DOHH2 (cell line): ENCODE data around the gene B3GNT8.

ENCODE experiments used
- H3F3A ChIP-seq: fragments of 200-600 bp; sonication (generic), shearing (Covaris generic); 2 replicates; pipeline ENCODE4 v1.6.0; 2016; ENCODE audit warnings: antibody characterized with exemption, mild to moderate bottlenecking; ENCODE audit not compliant: control insufficient read depth, insufficient read depth
- H3K27ac ChIP-seq: fragments of 200-600 bp; sonication (generic); 2 replicates; pipeline ENCODE4 v1.5.1; 2014; ENCODE audit warnings: low read depth, mild to moderate bottlenecking, low read length, moderate library complexity
- H3K27me3 ChIP-seq: fragments of 200-600 bp; sonication (generic); 2 replicates; pipeline ENCODE4 v1.6.1; 2014; ENCODE audit warnings: mild to moderate bottlenecking, low read length, mixed read lengths; ENCODE audit not compliant: control insufficient read depth
- H3K36me3 ChIP-seq: fragments of 200-600 bp; sonication (generic); 2 replicates; pipeline ENCODE4 v1.6.1; 2014; ENCODE audit warnings: mild to moderate bottlenecking, low read length, moderate library complexity, mixed read lengths; ENCODE audit not compliant: control insufficient read depth
- H3K4me1 ChIP-seq: fragments of 200-600 bp; sonication (generic); 2 replicates; pipeline ENCODE4 v1.6.1; 2014; ENCODE audit warnings: mild to moderate bottlenecking, low read length, mixed read lengths; ENCODE audit not compliant: control insufficient read depth
- H3K4me2 ChIP-seq: fragments of 200-600 bp; sonication (generic); 2 replicates; pipeline ENCODE4 v1.6.0; 2014; ENCODE audit warnings: mild to moderate bottlenecking, low read length, moderate library complexity
- H3K4me3 ChIP-seq: fragments of 200-600 bp; sonication (generic); 2 replicates; pipeline ENCODE4 v1.5.1; 2014; ENCODE audit warnings: mild to moderate bottlenecking, low read length, mixed read lengths
- H3K79me2 ChIP-seq: fragments of 200-600 bp; sonication (generic); 2 replicates; pipeline ENCODE4 v1.6.1; 2014; ENCODE audit warnings: mild to moderate bottlenecking, low read length, mixed read lengths; ENCODE audit not compliant: control insufficient read depth
- H3K9me2 ChIP-seq: fragments of 200-600 bp; sonication (generic); replicated peaks from 2 replicates; pipeline ENCODE4 v1.6.1; 2014; ENCODE audit warnings: mild to moderate bottlenecking, low read length, mixed read lengths; ENCODE audit not compliant: control insufficient read depth
- H3K9me3 ChIP-seq: fragments of 200-600 bp; sonication (generic); 2 replicates; pipeline ENCODE4 v1.6.1; 2014; ENCODE audit warnings: antibody characterized with exemption, low read length, mixed read lengths; ENCODE audit not compliant: control insufficient read depth, insufficient read depth
- H4K20me1 ChIP-seq: fragments of 200-600 bp; sonication (generic); 2 replicates; pipeline ENCODE4 v1.6.0; 2014; ENCODE audit warnings: low read depth, mild to moderate bottlenecking, antibody characterized with exemption, low read length, moderate library complexity; ENCODE audit not compliant: control insufficient read depth, insufficient read depth
- EZH2phosphoT487 ChIP-seq: fragments of 200-600 bp; sonication (generic); IDR thresholded peaks from 2 replicates; pipeline ENCODE4 v1.6.1; 2017; ENCODE audit warnings: borderline replicate concordance, mild to moderate bottlenecking, antibody characterized with exemption, low read length, moderate library complexity, mixed read lengths
- TF ChIP-seq, protein P1 (sequence below): fragments of 200-600 bp; sonication (generic); IDR thresholded peaks from one replicate; pipeline ENCODE4 v1.5.1; 2014; ENCODE audit warnings: antibody characterized with exemption, mild to moderate bottlenecking, low read depth, low read length; ENCODE audit not compliant: poor library complexity, severe bottlenecking

Gene B3GNT8

DNA sequence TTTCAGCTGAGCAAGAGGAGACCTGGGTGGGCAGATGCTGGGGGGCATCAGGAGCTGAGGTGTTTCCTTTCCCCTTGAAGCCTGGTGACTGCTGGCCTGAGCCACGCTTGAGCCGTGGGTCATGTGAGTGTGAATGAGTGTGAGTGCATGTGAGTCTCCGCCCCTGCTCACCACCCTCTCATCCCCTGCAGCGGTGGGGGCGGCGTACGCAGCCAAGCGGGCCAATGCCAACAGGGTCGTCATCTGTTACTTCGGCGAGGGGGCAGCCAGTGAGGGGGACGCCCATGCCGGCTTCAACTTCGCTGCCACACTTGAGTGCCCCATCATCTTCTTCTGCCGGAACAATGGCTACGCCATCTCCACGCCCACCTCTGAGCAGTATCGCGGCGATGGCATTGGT is 5.2 kb downstream of the B3GNT8 start:
- Histone ChIP-seq H3K4me2 (no peak overlapping the region), H3K36me3 (peaks cover 13% of the 10 kb centered on the region; the same call in 1 of the 2 replicates), H3K4me3 (no peak overlapping the region), H3K4me1 (peaks cover under 1% of the 10 kb centered on the region; the same call in 1 of the 2 replicates), H3K9me2 (no peaks in the 10 kb centered on the region), H3K27me3 (no peaks in the 10 kb centered on the region), H3K9me3 (no peaks in the 10 kb centered on the region), H4K20me1 (no peaks in the 10 kb centered on the region), H3K27ac (no peak overlapping the region), H3K79me2 (no peaks in the 10 kb centered on the region), H3F3A (no peaks in the 10 kb centered on the region)
- TF ChIP-seq, protein P1, sequence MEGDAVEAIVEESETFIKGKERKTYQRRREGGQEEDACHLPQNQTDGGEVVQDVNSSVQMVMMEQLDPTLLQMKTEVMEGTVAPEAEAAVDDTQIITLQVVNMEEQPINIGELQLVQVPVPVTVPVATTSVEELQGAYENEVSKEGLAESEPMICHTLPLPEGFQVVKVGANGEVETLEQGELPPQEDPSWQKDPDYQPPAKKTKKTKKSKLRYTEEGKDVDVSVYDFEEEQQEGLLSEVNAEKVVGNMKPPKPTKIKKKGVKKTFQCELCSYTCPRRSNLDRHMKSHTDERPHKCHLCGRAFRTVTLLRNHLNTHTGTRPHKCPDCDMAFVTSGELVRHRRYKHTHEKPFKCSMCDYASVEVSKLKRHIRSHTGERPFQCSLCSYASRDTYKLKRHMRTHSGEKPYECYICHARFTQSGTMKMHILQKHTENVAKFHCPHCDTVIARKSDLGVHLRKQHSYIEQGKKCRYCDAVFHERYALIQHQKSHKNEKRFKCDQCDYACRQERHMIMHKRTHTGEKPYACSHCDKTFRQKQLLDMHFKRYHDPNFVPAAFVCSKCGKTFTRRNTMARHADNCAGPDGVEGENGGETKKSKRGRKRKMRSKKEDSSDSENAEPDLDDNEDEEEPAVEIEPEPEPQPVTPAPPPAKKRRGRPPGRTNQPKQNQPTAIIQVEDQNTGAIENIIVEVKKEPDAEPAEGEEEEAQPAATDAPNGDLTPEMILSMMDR: no peak
- TF ChIP-seq EZH2phosphoT487: no peak

DNA sequence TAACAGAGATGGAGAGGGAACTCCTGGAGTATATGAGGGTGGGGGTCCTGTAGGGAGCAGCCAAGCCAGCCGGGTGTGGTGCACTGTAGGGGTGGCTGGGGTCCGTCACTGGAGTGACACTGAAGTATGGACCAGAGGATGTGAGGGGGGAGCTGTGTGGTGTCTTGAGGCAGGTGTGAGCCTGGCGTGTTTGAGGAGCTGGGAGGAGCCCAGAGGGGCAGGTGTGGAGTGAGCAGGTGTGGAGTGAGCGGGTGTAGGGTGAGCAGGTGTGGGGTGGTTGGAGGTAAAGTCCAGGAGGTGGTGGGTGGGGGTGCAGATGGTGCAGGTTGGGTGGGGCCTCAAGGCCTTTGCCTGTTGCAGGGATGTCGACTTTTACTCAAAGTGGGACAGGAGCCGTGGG is 5.9 kb downstream of the B3GNT8 start:
- Histone ChIP-seq H3K4me3 (no peak overlapping the region), H3K4me1 (no peaks in the 10 kb centered on the region), H3K79me2 (no peaks in the 10 kb centered on the region), H3F3A (no peaks in the 10 kb centered on the region), H4K20me1 (no peaks in the 10 kb centered on the region), H3K9me3 (no peaks in the 10 kb centered on the region), H3K27me3 (no peaks in the 10 kb centered on the region), H3K9me2 (no peaks in the 10 kb centered on the region), H3K36me3 (peaks cover 13% of the 10 kb centered on the region; the same call in 1 of the 2 replicates), H3K27ac (no peak overlapping the region), H3K4me2 (no peak overlapping the region)
- TF ChIP-seq, protein P1: no peak
- no peak for TF ChIP-seq EZH2phosphoT487

DNA sequence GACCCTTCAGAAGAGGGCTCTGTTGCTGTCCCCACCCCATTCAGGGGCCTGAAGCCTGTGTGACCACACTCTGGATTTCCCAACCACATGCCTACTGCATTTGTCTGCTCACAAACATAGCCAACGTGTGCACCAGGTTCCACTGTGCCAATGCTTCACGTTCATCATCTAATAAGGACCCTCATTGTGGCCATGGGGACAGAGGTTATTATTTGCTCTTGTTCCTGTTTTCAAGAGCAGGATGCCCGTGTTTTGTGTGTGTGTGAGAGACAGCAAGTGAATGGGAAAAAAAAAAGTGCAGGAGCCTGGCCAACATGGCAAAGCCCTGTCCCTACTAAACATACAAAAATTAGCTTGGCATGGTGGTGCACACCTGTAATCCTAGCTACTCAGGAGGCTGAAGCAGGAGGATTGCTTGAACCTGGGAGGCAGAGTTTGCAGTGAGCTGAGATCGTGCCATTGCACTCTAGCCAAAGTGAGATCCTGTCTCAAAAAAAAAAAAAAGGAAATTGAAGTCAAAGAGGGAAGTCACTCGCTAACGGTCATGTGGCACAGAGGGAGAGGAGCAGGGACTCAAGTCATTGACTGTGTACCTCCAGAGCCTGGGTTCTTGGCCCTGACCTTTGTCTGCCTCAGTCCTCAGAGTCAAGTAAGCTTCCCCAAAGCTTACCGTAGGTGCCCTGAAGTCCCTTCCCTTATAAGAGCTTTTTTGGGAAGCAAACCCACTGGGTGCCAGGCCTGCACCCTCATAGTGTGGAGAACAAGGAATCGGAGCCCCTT is 6.9 kb downstream of the B3GNT8 start:
- no peak overlapping the region for H3K4me2 ChIP-seq
- no peak overlapping the region for H3K27ac ChIP-seq
- no peaks in the 10 kb centered on the region for H3K9me3 ChIP-seq
- no peaks in the 10 kb centered on the region for H3K4me1 ChIP-seq
- H4K20me1 ChIP-seq: no peaks in the 10 kb centered on the region
- H3K27me3 ChIP-seq: no peaks in the 10 kb centered on the region
- no peaks in the 10 kb centered on the region for H3K9me2 ChIP-seq
- no peaks in the 10 kb centered on the region for H3K79me2 ChIP-seq
- TF ChIP-seq EZH2phosphoT487: no peak
- TF ChIP-seq, protein P1: no peak
- no peak overlapping the region for H3K4me3 ChIP-seq
- no peaks in the 10 kb centered on the region for H3F3A ChIP-seq
- peaks cover 13% of the 10 kb centered on the region; the same call in 1 of the 2 replicates for H3K36me3 ChIP-seq
